Effector memory CD4-positive, alpha-beta T cell (primary cell): ENCODE measurements around the gene TRERF1.

Experiments used
- DNase-seq, 3 donors: peaks; one replicate each; pipeline ENCODE4 v3.0.0-alpha.2; 2020
- H3K27ac ChIP-seq: 2 replicates; pipeline ENCODE4 v1.7.0; 2013; ENCODE audit warnings: mild to moderate bottlenecking, low read length, moderate library complexity; ENCODE audit not compliant: insufficient read depth, poor library complexity, severe bottlenecking
- H3K27me3 ChIP-seq: replicated peaks from 2 replicates; pipeline ENCODE4 v1.7.0; 2013; ENCODE audit warnings: mild to moderate bottlenecking, low read length; ENCODE audit not compliant: insufficient read depth, control insufficient read depth, poor library complexity, severe bottlenecking
- H3K36me3 ChIP-seq: 2 replicates; pipeline ENCODE4 v1.7.0; 2013; ENCODE audit warnings: mild to moderate bottlenecking, low read length, moderate library complexity; ENCODE audit not compliant: control insufficient read depth, insufficient read depth
- H3K4me1 ChIP-seq: 2 replicates; pipeline ENCODE4 v1.7.0; 2013; ENCODE audit warnings: low read length, mild to moderate bottlenecking; ENCODE audit not compliant: control insufficient read depth, insufficient read depth, poor library complexity, severe bottlenecking
- H3K4me3 ChIP-seq: 2 replicates; pipeline ENCODE4 v1.7.0; 2013; ENCODE audit warnings: low read length, low read depth, mild to moderate bottlenecking; ENCODE audit not compliant: insufficient read depth, poor library complexity, severe bottlenecking
- H3K9me3 ChIP-seq: 2 replicates; pipeline ENCODE4 v1.7.0; 2013; ENCODE audit warnings: mild to moderate bottlenecking, low read length, moderate library complexity; ENCODE audit not compliant: control insufficient read depth

The TRERF1 gene

DNA sequence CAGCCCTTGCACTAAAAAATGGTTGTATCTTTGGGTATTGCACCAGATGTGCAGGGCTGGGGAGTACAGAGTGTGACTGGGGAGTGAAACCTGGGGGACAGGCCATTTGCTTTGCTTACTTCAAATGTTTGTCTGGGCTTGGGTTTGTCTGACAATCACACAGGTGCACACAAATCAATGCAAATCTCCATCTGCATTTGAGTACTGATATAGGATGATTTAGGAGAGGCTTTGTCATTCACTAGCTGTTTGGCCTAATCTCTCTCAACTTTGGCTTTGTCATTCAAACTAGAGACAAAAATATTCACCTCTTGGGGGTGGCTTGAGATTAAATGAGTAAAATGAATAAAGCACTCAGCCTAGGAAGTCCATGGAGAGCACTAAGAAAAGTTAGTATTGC is 274.7 kb downstream of the TRERF1 start:
- Histone ChIP-seq H3K4me1 (no peaks in the 10 kb centered on the region), H3K27me3 (no peaks in the 10 kb centered on the region), H3K36me3 (no peaks in the 10 kb centered on the region), H3K9me3 (no peaks in the 10 kb centered on the region), H3K4me3 (no peak overlapping the region), H3K27ac (no peak overlapping the region)
- no peak for DNase-seq

DNA sequence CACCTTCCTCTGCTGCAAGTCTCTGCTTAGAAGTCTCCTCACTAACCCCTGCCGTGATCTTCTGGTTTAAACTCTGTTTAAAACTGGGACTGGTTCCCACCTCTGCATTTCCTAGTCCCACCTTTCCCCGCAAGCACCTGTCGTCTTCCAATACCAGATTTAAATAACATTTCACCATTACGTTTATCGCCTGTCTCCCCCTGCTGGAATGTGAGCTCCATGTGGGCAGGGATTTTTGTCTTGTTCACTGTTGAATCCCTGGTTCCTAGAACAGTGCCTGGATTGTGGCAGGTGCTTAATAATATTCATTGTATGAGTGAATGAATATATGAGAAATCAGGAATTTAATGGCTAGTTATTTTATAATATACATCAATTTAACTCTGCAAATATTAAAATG is 275.9 kb downstream of the TRERF1 start:
- H3K9me3 ChIP-seq = no peaks in the 10 kb centered on the region
- no peaks in the 10 kb centered on the region for H3K27me3 ChIP-seq
- H3K4me1 ChIP-seq = no peaks in the 10 kb centered on the region
- no peak for DNase-seq
- H3K36me3 ChIP-seq = no peaks in the 10 kb centered on the region
- no peak overlapping the region for H3K4me3 ChIP-seq
- no peak overlapping the region for H3K27ac ChIP-seq
